Activated naive CD4-positive, alpha-beta T cell treated with anti-CD3 and anti-CD28 coated beads for 36 hours (primary cell): ENCODE results near the gene OTOF. TPM values are rescaled to one million over a fixed set of nuclear protein-coding genes. Genes with fewer than 3 reads are reported as not detected.

Source experiments
- CTCF ChIA-PET: fragments of 350-600 bp; sonication (Branson Sonifier 250); formaldehyde crosslinking; loops from one replicate; lab custom pipeline; 2021; ENCODE audit warnings: antibody characterized with exemption; lab: Charles Lee
- DNase-seq: peaks from one replicate; pipeline ENCODE4 v3.0.0-alpha.2; 2020
- H3K27ac Mint-ChIP-seq: one replicate; pipeline ENCODE4 v1.8.0; 2021; ENCODE audit warnings: mild to moderate bottlenecking, mixed read lengths
- H3K27me3 Mint-ChIP-seq: one replicate; pipeline ENCODE4 v1.8.0; 2021; ENCODE audit warnings: low read depth, mixed read lengths
- H3K36me3 Mint-ChIP-seq: one replicate; pipeline ENCODE4 v1.8.0; 2021; ENCODE audit warnings: low read depth, mixed read lengths
- H3K4me1 Mint-ChIP-seq: one replicate; pipeline ENCODE4 v1.8.0; 2021; ENCODE audit warnings: low read depth, mixed read lengths
- H3K4me3 Mint-ChIP-seq: one replicate; pipeline ENCODE4 v1.8.0; 2021; ENCODE audit warnings: mild to moderate bottlenecking, moderate library complexity, mixed read lengths
- H3K9me3 Mint-ChIP-seq: one replicate; pipeline ENCODE4 v1.8.0; 2021; ENCODE audit warnings: mixed read lengths
- intact Hi-C: fragments of 100-400 bp; cut with micrococcal nuclease; formaldehyde crosslinking; loops from one replicate; pipeline ENCODE4 v1.15.1; 2023
- total RNA-seq, 2 experiments: library from RNA; stranded (reverse); gene quantifications; one replicate each; pipeline ENCODE4 v1.2.3, GENCODE V29; 2021

Gene OTOF
- total RNA-seq, 2 experiments from 2014 or later, result 0.45 to 0.52 TPM

- no peaks in the 10 kb centered on the region for H3K9me3 Mint-ChIP-seq
- intact Hi-C loops, result no loop called here
Measured at GRCh38 chr2:26450031-26450635, 27.8 kb downstream of the OTOF start.

DNA sequence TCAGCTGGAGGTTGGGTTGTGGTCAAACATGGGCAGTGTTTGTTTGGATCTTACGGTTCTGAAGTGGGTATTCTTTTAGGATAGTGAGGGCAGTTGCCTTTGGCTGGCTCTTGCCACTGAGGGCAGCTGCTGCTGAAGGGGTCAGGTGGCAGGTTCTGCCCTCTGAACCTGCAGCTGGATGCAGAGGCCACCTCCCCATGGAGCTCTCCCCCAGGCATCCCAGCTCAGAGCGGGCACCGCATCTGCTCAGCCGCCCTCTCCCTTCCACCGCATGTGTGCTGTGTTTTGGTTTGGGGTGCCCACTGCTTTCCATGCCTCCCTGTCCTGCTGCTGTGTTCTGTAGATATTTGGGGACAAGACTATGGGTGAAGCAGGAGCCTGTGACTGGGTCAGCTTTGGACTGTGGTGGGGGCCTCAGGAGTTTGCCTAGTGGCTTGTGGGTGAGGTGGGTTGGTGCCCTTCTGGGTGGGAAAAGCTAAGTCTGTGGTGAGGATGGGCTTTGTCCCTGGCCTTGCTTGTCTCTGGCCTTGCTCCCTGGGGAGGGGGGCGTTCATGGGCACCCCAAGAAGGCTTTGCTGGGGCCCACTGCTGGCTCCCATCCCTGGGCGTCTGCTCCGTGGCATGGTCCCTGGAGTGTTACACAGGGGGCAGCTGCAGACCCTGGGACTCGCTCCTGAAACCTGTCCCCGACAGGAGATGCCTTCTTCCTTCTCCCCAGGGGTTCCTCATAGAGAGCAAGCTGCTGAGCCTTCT lies 28.5 kb downstream of the OTOF start:
- Mint-ChIP-seq H3K9me3 (no peaks in the 10 kb centered on the region), H3K4me3 (no peak overlapping the region), H3K4me1 (no peaks in the 10 kb centered on the region), H3K27me3 (no peaks in the 10 kb centered on the region), H3K36me3 (no peaks in the 10 kb centered on the region), H3K27ac (no peak overlapping the region)
- DNase-seq, result no peak
- CTCF ChIA-PET, result interaction anchor here (0.8 to 1.3 kb wide), 2 partner anchors 18 to 27 kb away, joined by 3 to 4 read pairs; no protein-coding TSS in a partner anchor
- intact Hi-C loops, result no loop called here

More at GRCh38 chr2:26450031-26450635, 27.8 kb downstream of the OTOF start:
- DNase-seq, result no peak
- CTCF ChIA-PET, result interaction anchor here (1.3 kb wide), 1 partner anchor 18 kb away, joined by 4 read pairs; no protein-coding TSS in a partner anchor
- H3K4me3 Mint-ChIP-seq, result no peak overlapping the region
- no peak overlapping the region for H3K27ac Mint-ChIP-seq
- H3K36me3 Mint-ChIP-seq, result no peaks in the 10 kb centered on the region
- H3K27me3 Mint-ChIP-seq, result no peaks in the 10 kb centered on the region
- no peaks in the 10 kb centered on the region for H3K4me1 Mint-ChIP-seq

- intact Hi-C loops, result no loop called here
- no peaks in the 10 kb centered on the region for H3K27me3 Mint-ChIP-seq
- H3K36me3 Mint-ChIP-seq, result no peaks in the 10 kb centered on the region
- CTCF ChIA-PET, result interaction anchor here (0.8 to 1.3 kb wide), 2 partner anchors 19 to 26 kb away, joined by 3 to 4 read pairs; no protein-coding TSS in a partner anchor
- no peaks in the 10 kb centered on the region for H3K4me1 Mint-ChIP-seq
- no peaks in the 10 kb centered on the region for H3K9me3 Mint-ChIP-seq
- H3K4me3 Mint-ChIP-seq, result no peak overlapping the region
- no peak overlapping the region for H3K27ac Mint-ChIP-seq
- no peak for DNase-seq
Measured at GRCh38 chr2:26448651-26449050, 29.3 kb downstream of the OTOF start.

DNA sequence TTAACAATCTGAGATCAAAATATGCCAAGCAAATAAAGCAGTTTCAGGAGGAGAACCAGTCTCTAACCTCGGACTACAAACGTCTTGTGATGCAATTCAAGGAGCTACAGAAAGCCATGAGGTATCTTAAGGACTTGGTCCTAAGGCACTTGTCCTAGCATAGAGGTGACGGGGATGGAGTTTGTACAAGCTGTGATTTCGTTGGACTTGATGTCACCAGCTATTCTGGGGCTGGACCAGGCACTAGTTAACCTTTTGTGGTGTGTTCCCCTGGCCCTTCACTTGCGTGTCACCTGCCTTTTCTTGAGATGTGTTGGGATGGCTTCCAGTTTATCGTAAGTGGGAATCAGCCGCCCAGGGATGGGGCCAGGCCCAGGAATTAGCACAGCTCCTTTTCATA lies 33.7 kb downstream of the OTOF start:
- Mint-ChIP-seq H3K27me3 (no peaks in the 10 kb centered on the region), H3K27ac (no peak overlapping the region), H3K4me1 (no peaks in the 10 kb centered on the region), H3K36me3 (no peaks in the 10 kb centered on the region), H3K4me3 (no peak overlapping the region), H3K9me3 (no peaks in the 10 kb centered on the region)
- no peak for DNase-seq
- CTCF ChIA-PET, result interaction anchor here (1.0 kb wide), 1 partner anchor 25 kb away, joined by 4 read pairs; no protein-coding TSS in a partner anchor
- intact Hi-C loops, result no loop called here

DNA sequence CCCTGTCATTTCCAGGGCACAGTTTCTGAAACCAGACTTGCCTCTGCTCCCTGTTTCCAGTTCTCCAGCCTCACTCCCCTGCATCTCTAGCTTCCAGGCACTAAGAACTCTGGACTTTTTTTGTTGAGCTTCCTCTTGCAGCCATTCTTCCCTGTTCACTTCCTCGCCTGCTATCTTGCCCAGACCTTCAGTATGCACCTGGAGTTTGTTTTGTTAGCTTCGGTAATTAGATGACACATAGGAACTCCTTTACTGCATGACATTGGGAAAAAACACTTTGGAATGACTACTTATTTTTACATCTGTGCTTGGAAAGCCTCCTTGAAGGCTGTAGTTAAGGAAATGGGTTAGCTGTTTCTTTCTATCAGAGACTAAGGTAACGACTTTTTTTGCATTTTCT lies 35.2 kb downstream of the OTOF start:
- CTCF ChIA-PET, result interaction anchor here (1.0 kb wide), 2 partner anchors 11 to 26 kb away, joined by 3 read pairs; no protein-coding TSS in a partner anchor
- intact Hi-C loops, result no loop called here

DNA sequence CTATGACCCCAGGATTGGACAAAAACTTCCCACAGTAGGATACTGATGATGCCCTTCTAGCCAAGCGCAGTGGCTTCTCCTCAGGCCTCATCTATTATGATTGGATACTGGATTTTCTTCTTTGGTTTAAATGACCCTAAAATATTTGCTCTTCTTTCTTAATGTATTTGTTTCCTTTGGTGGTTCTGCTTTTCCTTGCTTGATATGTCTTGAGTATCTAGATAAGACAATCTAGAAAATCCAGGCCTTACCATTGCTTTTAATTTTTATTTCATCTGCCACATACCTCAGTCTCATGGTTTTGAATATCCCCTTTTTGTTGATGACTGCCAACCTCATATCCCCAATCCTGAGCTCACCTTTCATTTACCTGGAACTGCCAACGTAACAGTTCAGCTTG lies 35.6 kb downstream of the OTOF start:
- Mint-ChIP-seq H3K9me3 (no peaks in the 10 kb centered on the region), H3K4me1 (no peaks in the 10 kb centered on the region), H3K27ac (no peak overlapping the region), H3K4me3 (no peak overlapping the region), H3K36me3 (no peaks in the 10 kb centered on the region), H3K27me3 (no peaks in the 10 kb centered on the region)
- intact Hi-C loops, result no loop called here
- no peak for DNase-seq
- CTCF ChIA-PET, result interaction anchor here (1.0 kb wide), 1 partner anchor 10 kb away, joined by 3 read pairs; no protein-coding TSS in a partner anchor

More for the DNA sequence above, 35.2 kb downstream of the OTOF start:
- H3K27me3 Mint-ChIP-seq, result no peaks in the 10 kb centered on the region
- H3K9me3 Mint-ChIP-seq, result no peaks in the 10 kb centered on the region
- no peaks in the 10 kb centered on the region for H3K4me1 Mint-ChIP-seq
- H3K36me3 Mint-ChIP-seq, result no peaks in the 10 kb centered on the region
- DNase-seq, result no peak
- H3K4me3 Mint-ChIP-seq, result no peak overlapping the region
- H3K27ac Mint-ChIP-seq, result no peak overlapping the region

- no peak overlapping the region for H3K4me3 Mint-ChIP-seq
- H3K9me3 Mint-ChIP-seq, result no peaks in the 10 kb centered on the region
- CTCF ChIA-PET, result no interaction called here
- DNase-seq, result no peak
- no peak overlapping the region for H3K27ac Mint-ChIP-seq
- no peaks in the 10 kb centered on the region for H3K36me3 Mint-ChIP-seq
- H3K4me1 Mint-ChIP-seq, result no peaks in the 10 kb centered on the region
- intact Hi-C loops, result no loop called here
- H3K27me3 Mint-ChIP-seq, result no peaks in the 10 kb centered on the region
Measured at GRCh38 chr2:26438926-26439325, 39.0 kb downstream of the OTOF start.

DNA sequence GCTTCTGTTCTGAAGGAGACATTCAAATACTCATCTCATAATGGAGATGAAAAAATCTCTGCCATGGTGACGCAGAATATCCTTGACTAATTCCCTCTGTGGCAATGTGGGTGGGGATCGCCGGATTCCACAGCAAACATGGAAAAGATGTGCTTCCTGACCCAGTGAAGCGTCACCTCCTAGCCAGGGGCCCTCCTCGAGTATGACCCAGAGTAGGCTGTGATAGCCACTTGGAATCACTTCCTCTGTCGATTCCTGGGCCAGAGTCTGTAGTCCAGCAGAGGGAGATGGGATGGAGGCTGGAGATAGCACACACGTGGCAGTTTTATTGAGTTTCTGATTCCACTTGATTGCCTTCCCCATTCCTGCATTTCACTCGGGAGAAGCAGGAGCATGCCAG lies 39.4 kb downstream of the OTOF start:
- intact Hi-C loops, result no loop called here
- Mint-ChIP-seq H3K4me3 (no peak overlapping the region), H3K4me1 (no peaks in the 10 kb centered on the region), H3K27ac (no peak overlapping the region), H3K9me3 (no peaks in the 10 kb centered on the region), H3K36me3 (no peaks in the 10 kb centered on the region), H3K27me3 (no peaks in the 10 kb centered on the region)
- no peak for DNase-seq
- CTCF ChIA-PET, result no interaction called here

GRCh38 chr2:26435106-26435505 lies 42.8 kb downstream of the OTOF start:
- Mint-ChIP-seq H3K27ac (no peak overlapping the region), H3K36me3 (no peaks in the 10 kb centered on the region), H3K4me3 (no peak overlapping the region), H3K27me3 (no peaks in the 10 kb centered on the region), H3K9me3 (no peaks in the 10 kb centered on the region), H3K4me1 (no peaks in the 10 kb centered on the region)
- DNase-seq, result no peak
- CTCF ChIA-PET, result no interaction called here
- intact Hi-C loops, result no loop called here

- intact Hi-C loops, result no loop called here
- Mint-ChIP-seq H3K27me3 (no peaks in the 10 kb centered on the region), H3K4me3 (no peak overlapping the region), H3K4me1 (no peaks in the 10 kb centered on the region), H3K9me3 (no peaks in the 10 kb centered on the region), H3K27ac (no peak overlapping the region), H3K36me3 (no peaks in the 10 kb centered on the region)
- DNase-seq, result no peak
- CTCF ChIA-PET, result no interaction called here
Measured at GRCh38 chr2:26432859-26433258, 45.1 kb downstream of the OTOF start.

DNA sequence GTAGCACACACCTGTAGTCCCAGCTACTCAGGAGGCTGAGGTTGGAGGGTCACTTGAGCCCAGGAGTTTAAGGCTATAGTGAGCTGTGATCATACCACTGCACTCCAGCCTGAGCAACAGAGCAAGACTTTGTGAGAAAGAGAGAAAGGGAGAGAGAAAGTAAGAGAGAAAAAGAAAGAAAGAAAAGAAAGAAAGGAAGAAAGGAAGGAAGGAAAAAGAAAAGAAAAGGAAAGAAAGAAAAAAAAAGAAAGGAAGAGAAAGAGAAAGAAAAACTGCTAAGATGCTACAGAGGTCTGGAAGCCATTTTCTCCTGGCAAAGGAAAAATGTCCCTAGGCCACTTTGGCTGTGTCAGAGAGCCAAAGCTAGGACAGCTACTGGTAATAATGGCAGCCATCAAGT lies 45.6 kb downstream of the OTOF start:
- Mint-ChIP-seq H3K9me3 (no peaks in the 10 kb centered on the region), H3K4me1 (no peaks in the 10 kb centered on the region), H3K27me3 (peaks cover 3% of the 10 kb centered on the region), H3K27ac (no peak overlapping the region), H3K4me3 (no peak overlapping the region), H3K36me3 (no peaks in the 10 kb centered on the region)
- no peak for DNase-seq
- CTCF ChIA-PET, result interaction anchor here (1.2 kb wide), 1 partner anchor 11 kb away, joined by 3 read pairs; no protein-coding TSS in a partner anchor
- intact Hi-C loops, result no loop called here

DNA sequence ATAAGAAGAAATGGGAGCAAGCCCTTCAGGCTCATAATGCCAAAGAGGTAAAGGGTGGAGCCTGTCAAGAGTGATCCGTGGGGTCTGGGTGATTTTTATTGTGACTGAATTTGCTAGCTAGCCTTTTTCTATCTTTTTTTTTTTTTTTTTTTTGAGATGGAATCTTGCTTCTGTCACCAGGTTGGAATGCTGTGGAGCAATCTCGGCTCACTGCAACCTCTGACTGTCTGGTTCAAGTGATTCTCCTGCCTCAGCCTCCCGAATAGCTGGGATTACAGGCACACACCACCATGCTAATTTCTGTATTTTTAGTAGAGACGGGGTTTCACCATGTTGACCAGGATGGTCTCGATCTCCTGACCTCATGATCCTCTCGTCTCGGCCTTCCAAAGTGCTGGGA lies 47.1 kb downstream of the OTOF start:
- intact Hi-C loops, result no loop called here
- Mint-ChIP-seq H3K4me1 (no peaks in the 10 kb centered on the region), H3K36me3 (no peaks in the 10 kb centered on the region), H3K4me3 (no peak overlapping the region), H3K27ac (no peak overlapping the region), H3K27me3 (peaks cover 3% of the 10 kb centered on the region), H3K9me3 (no peaks in the 10 kb centered on the region)
- DNase-seq, result no peak
- CTCF ChIA-PET, result no interaction called here
